Breast epithelium (tissue), 3 donors: ENCODE data around the gene HELZ.

Experiments
- CTCF ChIP-seq, 3 donors: fragments of 450-650 bp; IDR thresholded peaks; one replicate each; pipeline ENCODE4 v1.5.1; 2016 to 2017; ENCODE audit warnings: antibody characterized with exemption in 3 of 3, mild to moderate bottlenecking in 3 of 3, moderate library complexity in 3 of 3
- POLR2A ChIP-seq: fragments of 450-650 bp; IDR thresholded peaks from one replicate; pipeline ENCODE4 v1.6.1; 2016; ENCODE audit warnings: antibody characterized with exemption, mild to moderate bottlenecking, moderate library complexity
- POLR2AphosphoS5 ChIP-seq, 3 donors: sonication (generic); formaldehyde crosslinking; IDR thresholded peaks; one replicate each; pipeline ENCODE4 v1.6.1; 2017; ENCODE audit warnings: antibody characterized with exemption in 3 of 3

- no peak for TF ChIP-seq CTCF (IDR thresholded peaks at IDR 0.05)
- no peak for TF ChIP-seq POLR2A
- TF ChIP-seq POLR2AphosphoS5 (IDR thresholded peaks at IDR 0.05), result no peak
Observed at GRCh38 chr17:67046398-67046797, 198.6 kb downstream of the HELZ start.
